Mucosa of rectum (tissue), 2 donors: ENCODE measurements around the gene ERCC2.
"Not testable (repeated sequence)": the region's sequence is repeated elsewhere in the genome, so short reads cannot be mapped to it uniquely, and the experiment has no call there.

Experiments
- H3K27ac ChIP-seq, 2 donors: one replicate each; pipeline ENCODE4 v1.7.0; 2013; ENCODE audit warnings: inconsistent platforms in 2 of 2, low read depth in 2 of 2, low read length in 2 of 2
- H3K27me3 ChIP-seq, 2 donors: one replicate each; pipeline ENCODE4 v1.7.0; 2013; ENCODE audit warnings: low read length in 2 of 2; ENCODE audit not compliant: control insufficient read depth in 2 of 2, insufficient read depth in 2 of 2
- H3K36me3 ChIP-seq, 2 donors: one replicate each; pipeline ENCODE4 v1.7.0; 2013; ENCODE audit warnings: low read length in 2 of 2; ENCODE audit not compliant: control insufficient read depth in 2 of 2, insufficient read depth in 2 of 2
- H3K4me1 ChIP-seq, 2 donors: one replicate each; pipeline ENCODE4 v1.7.0; 2013; ENCODE audit warnings: low read length in 2 of 2, mild to moderate bottlenecking in 1 of 2; ENCODE audit not compliant: control insufficient read depth in 2 of 2, insufficient read depth in 2 of 2
- H3K4me3 ChIP-seq, 2 donors: one replicate each; pipeline ENCODE4 v1.7.0; 2013; ENCODE audit warnings: low read length in 2 of 2
- H3K9ac ChIP-seq, 2 donors: one replicate each; pipeline ENCODE4 v1.7.0; 2013; ENCODE audit warnings: low read length in 2 of 2, low read depth in 1 of 2, mild to moderate bottlenecking in 1 of 2
- H3K9me3 ChIP-seq, 2 donors: one replicate each; pipeline ENCODE4 v1.7.0; 2013; ENCODE audit warnings: low read length in 2 of 2; ENCODE audit not compliant: control insufficient read depth in 2 of 2
- donor health status: healthy.
- donor health status: Normal muscosa, but diverticular disease.

Gene ERCC2

GRCh38 chr19:45321848-45322247, 48.5 kb downstream of the ERCC2 start:
- no peaks in the 10 kb centered on the region for H3K36me3 ChIP-seq
- H3K4me1 ChIP-seq = no peaks in the 10 kb centered on the region
- H3K4me3 ChIP-seq = no peak overlapping the region
- H3K27me3 ChIP-seq = peaks cover 10 to 20% of the 10 kb centered on the region in 2 donors
- no peaks in the 10 kb centered on the region for H3K9me3 ChIP-seq
- H3K9ac ChIP-seq = no peak overlapping the region
- no peak overlapping the region for H3K27ac ChIP-seq

DNA sequence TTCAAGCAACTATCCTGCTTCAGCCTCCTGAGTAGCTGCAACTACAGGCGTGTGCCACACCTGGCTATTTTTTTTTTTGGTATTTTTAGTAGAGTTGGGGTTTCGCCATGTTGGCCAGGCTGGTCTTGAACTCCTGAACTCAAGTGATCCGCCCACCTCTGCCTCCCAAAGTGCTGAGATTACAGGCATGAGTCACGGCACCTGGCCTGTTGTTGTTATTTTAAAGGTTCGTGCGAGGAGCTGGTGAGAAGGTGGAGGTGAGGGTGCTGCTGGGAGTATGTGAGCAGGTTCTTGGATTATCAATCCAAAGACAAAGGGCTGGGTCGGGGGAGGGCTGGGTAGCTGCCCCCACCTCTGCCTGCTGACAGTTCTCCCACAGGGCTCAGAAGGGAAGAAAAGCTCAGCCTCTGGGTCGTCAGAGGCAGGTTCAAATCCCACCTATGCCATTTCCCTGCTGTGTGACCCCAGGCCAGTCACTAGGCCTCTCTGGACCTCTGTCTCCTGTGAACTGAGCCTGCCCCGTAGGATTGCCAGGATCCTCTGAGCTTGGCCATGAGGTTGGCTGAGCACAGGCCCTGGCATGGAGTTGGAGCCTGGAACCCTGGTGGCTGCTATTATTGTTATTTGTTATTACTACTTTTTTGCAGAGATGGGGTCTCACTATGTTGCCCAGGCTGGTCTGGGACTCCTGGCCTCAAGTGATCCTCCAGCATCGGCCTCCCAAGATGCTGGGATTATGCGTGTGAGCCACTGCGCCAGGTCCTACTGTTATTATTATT, 49.2 kb downstream of the ERCC2 start:
- no peaks in the 10 kb centered on the region for H3K4me1 ChIP-seq
- H3K27me3 ChIP-seq = peaks cover 13 to 20% of the 10 kb centered on the region in 2 donors
- H3K9me3 ChIP-seq = no peaks in the 10 kb centered on the region
- no peak overlapping the region for H3K27ac ChIP-seq
- no peak overlapping the region for H3K9ac ChIP-seq
- no peak overlapping the region for H3K4me3 ChIP-seq
- H3K36me3 ChIP-seq = no peaks in the 10 kb centered on the region

GRCh38 chr19:45315304-45315703, 55.1 kb downstream of the ERCC2 start:
- Histone ChIP-seq H3K27me3 (peaks cover 3 to 9% of the 10 kb centered on the region in 2 donors), H3K9me3 (no peaks in the 10 kb centered on the region), H3K36me3 (no peaks in the 10 kb centered on the region), H3K9ac (no peak overlapping the region), H3K4me3 (no peak overlapping the region), H3K27ac (no peak overlapping the region), H3K4me1 (no peaks in the 10 kb centered on the region)

GRCh38 chr19:45314708-45315245, 55.6 kb downstream of the ERCC2 start:
- Histone ChIP-seq H3K36me3 (no peaks in the 10 kb centered on the region), H3K27ac (no peak overlapping the region), H3K4me3 (no peak overlapping the region), H3K4me1 (no peaks in the 10 kb centered on the region), H3K27me3 (peaks cover 3 to 9% of the 10 kb centered on the region in 2 donors), H3K9ac (no peak overlapping the region), H3K9me3 (no peaks in the 10 kb centered on the region)

DNA sequence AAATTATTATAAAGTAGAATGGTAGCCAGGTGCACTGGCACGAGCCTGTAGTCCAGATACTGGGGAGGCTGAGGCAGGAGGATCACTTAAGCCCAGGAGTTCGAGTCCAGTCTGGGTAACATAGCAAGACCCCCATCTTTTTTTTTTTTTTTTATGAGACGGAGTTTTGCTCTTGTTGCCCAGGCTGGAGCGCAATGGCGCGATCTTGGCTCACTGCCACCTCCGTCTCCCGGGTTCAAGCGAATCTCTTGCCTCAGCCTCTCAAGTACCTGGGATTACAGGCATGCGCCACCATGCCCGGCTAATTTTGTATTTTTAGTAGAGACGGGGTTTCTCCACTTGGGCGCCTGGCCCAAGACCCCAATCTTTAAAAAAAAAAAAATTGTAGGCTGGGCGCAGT, 58.1 kb downstream of the ERCC2 start:
- not testable (repeated sequence) for H3K27me3 ChIP-seq, H3K4me3 ChIP-seq, H3K4me1 ChIP-seq, H3K9ac ChIP-seq, H3K27ac ChIP-seq, H3K36me3 ChIP-seq, H3K9me3 ChIP-seq

GRCh38 chr19:45311621-45312020, 58.8 kb downstream of the ERCC2 start:
- no peaks in the 10 kb centered on the region for H3K36me3 ChIP-seq
- H3K4me1 ChIP-seq = no peaks in the 10 kb centered on the region
- H3K27me3 ChIP-seq = peaks cover 3 to 7% of the 10 kb centered on the region in 2 donors

GRCh38 chr19:45309322-45309721, 61.1 kb downstream of the ERCC2 start:
- not testable (repeated sequence) for H3K4me3 ChIP-seq, H3K27me3 ChIP-seq, H3K4me1 ChIP-seq, H3K9me3 ChIP-seq, H3K27ac ChIP-seq, H3K36me3 ChIP-seq, H3K9ac ChIP-seq

More at GRCh38 chr19:45311621-45312020, 58.8 kb downstream of the ERCC2 start:
- Histone ChIP-seq H3K27ac (no peak overlapping the region), H3K9me3 (no peaks in the 10 kb centered on the region), H3K4me3 (no peak overlapping the region), H3K9ac (no peak overlapping the region)

DNA sequence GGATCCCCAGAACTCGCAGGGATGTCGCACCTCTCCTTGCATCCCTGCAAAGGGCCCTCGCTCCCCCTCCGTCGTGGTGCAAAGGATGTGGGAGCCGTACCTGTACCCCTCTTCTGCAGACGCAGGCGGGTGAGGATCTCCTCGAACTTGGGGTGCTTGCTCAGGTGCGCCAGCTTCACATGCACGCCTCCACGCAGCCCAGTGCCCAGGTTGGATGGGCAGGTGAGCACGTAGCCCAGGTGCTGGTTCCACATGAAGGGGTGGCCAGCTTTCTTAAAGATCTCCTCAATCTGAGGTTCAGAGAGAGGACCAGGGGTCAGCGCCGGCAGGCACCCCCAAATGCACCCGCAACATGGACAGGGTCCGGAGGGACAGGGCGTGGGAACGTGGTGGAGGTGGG, 63.0 kb downstream of the ERCC2 start:
- no peaks in the 10 kb centered on the region for H3K36me3 ChIP-seq
- H3K4me1 ChIP-seq = no peaks in the 10 kb centered on the region
- H3K9me3 ChIP-seq = no peaks in the 10 kb centered on the region
- H3K27me3 ChIP-seq = no peaks in the 10 kb centered on the region
- no peak overlapping the region for H3K27ac ChIP-seq
- no peak overlapping the region for H3K4me3 ChIP-seq
- no peak overlapping the region for H3K9ac ChIP-seq

DNA sequence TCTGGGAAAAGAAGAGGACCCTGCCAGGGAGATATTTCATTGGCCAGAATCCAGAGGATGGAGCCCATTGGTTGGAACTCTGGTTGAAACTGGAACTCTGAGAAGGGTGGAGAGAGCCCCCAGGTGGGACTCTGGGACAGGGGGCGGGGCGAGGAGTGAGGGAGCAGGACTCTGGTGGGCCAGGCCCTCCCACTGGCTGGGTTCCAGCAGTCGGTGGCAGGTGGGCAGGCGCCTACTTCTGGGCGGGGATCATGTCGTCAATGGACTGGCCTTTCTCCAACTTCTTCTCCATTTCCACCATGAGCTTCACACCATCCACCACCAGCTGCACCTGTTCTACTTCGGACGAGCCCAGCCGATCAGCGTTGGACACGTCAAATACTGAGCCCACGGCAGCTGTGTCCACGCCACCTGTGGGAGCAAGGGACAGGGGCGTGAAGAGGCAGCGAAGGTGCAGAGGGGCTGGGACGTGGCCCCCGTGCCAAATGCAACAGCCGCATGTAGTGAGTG, 63.8 kb downstream of the ERCC2 start:
- Histone ChIP-seq H3K27ac (no peak overlapping the region), H3K4me3 (no peak overlapping the region)

DNA sequence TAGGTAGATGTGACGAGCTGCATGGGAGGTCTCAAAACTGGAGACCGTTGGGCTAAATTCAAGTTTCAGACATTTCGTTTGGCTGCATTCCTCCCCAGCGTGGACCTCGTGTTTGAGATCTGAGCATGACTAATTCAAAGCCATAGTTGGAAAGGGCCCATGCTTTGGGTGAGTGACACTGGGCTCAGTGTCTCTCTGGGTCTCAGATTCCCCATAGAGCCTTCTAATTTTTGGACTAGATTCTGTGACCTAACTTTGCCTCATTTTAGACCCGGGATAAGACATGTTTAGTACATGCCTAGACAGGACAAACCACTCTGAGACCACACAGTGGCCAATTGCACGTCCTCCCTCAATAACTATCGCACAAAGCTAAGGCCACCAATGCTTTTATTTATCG, 64.3 kb downstream of the ERCC2 start:
- H3K9me3 ChIP-seq = no peaks in the 10 kb centered on the region
- no peaks in the 10 kb centered on the region for H3K27me3 ChIP-seq
- no peaks in the 10 kb centered on the region for H3K4me1 ChIP-seq
- no peaks in the 10 kb centered on the region for H3K36me3 ChIP-seq
- no peak overlapping the region for H3K27ac ChIP-seq
- no peak overlapping the region for H3K4me3 ChIP-seq
- no peak overlapping the region for H3K9ac ChIP-seq

More for the DNA sequence above, 63.8 kb downstream of the ERCC2 start:
- H3K4me1 ChIP-seq = no peaks in the 10 kb centered on the region
- H3K36me3 ChIP-seq = no peaks in the 10 kb centered on the region
- H3K9me3 ChIP-seq = no peaks in the 10 kb centered on the region
- no peaks in the 10 kb centered on the region for H3K27me3 ChIP-seq
- H3K9ac ChIP-seq = no peak overlapping the region
